ENCODE results near the gene ODAPH. TPM values are rescaled to one million over a fixed set of nuclear protein-coding genes. Genes with fewer than 3 reads are reported as not detected.

Gene ODAPH
- total RNA-seq, 1 experiment from 2014 or later: not detected

- H3K27ac ChIP-seq (ENCODE audit: insufficient read length, low read depth, low read length): no peak overlapping the region
- H3K9me3 ChIP-seq (ENCODE audit: control insufficient read depth, low read depth, low read length): no peaks in the 10 kb centered on the region
- no peak overlapping the region for H3K56ac ChIP-seq (ENCODE audit: insufficient read length, low read depth, low read length)
- no peak overlapping the region for H2BK20ac ChIP-seq (ENCODE audit: low read depth, low read length, poor library complexity, severe bottlenecking)
- no peaks in the 10 kb centered on the region for H3K27me3 ChIP-seq (ENCODE audit: insufficient read depth, low read length)
- no peak overlapping the region for H3K14ac ChIP-seq (ENCODE audit: insufficient read depth, low read length)
- no peak overlapping the region for H3K18ac ChIP-seq (ENCODE audit: insufficient read length, low read depth, low read length)
- H2BK5ac ChIP-seq (ENCODE audit: insufficient read length, low read length): no peak overlapping the region
- no peaks in the 10 kb centered on the region for H3K27me3 Mint-ChIP-seq (ENCODE audit: low read depth)
- DNase-seq: no peak
- no peak overlapping the region for H2BK120ac ChIP-seq (ENCODE audit: low read depth, low read length, poor library complexity, severe bottlenecking)
- H3K4me2 ChIP-seq (ENCODE audit: insufficient read depth, insufficient read length, low read length): no peak overlapping the region
- H3K79me2 ChIP-seq (ENCODE audit: insufficient read depth, low read length): no peaks in the 10 kb centered on the region
- H3K23ac ChIP-seq (ENCODE audit: insufficient read length, low read depth, low read length): no peak overlapping the region
- no CpG with 5 or more reads among the region's 1 CpG for WGBS (ENCODE audit: extremely low coverage, insufficient read length, low lambda C conversion rate)
- no peak overlapping the region for H2AK5ac ChIP-seq (ENCODE audit: insufficient read length, low read length)
- peaks cover 3% of the 10 kb centered on the region for H3K79me1 ChIP-seq (ENCODE audit: insufficient read depth, low read depth, low read length, poor library complexity, severe bottlenecking)
- no peak overlapping the region for H3K27ac Mint-ChIP-seq
- H2BK12ac ChIP-seq (ENCODE audit: insufficient read length, low read depth, low read length): no peak overlapping the region
- no peak overlapping the region for H2AFZ ChIP-seq (ENCODE audit: low read length)
- no peak overlapping the region for H3K4me3 Mint-ChIP-seq
- H4K5ac ChIP-seq (ENCODE audit: insufficient read length, low read depth, low read length): no peak overlapping the region
- no peaks in the 10 kb centered on the region for H3K4me1 Mint-ChIP-seq
- peaks cover 20 to 67% (median 56%) of the 10 kb centered on the region in 3 experiments for H3K36me3 Mint-ChIP-seq (ENCODE audit: insufficient read depth in 1 of 3, low read depth in 3 of 3)
- no peak overlapping the region for H3T11ph ChIP-seq (ENCODE audit: low read length)
- H2BK15ac ChIP-seq (ENCODE audit: low read depth, low read length): no peak overlapping the region
- no peak overlapping the region for H3K9ac ChIP-seq (ENCODE audit: extremely low read depth, insufficient read length, low read length)
- H4K20me1 ChIP-seq (ENCODE audit: control insufficient read depth, insufficient read depth, insufficient read length): no peaks in the 10 kb centered on the region
- H3K9me3 Mint-ChIP-seq: no peaks in the 10 kb centered on the region
- no peak overlapping the region for H4K91ac ChIP-seq (ENCODE audit: insufficient read length, low read depth, low read length)
- no peaks in the 10 kb centered on the region for H3K23me2 ChIP-seq (ENCODE audit: insufficient read length, low read depth, low read length, poor library complexity, severe bottlenecking)
- no peak overlapping the region for H4K8ac ChIP-seq (replicated peaks; ENCODE audit: insufficient read length, low read depth, low read length)
- no peak overlapping the region for H3K4ac ChIP-seq (ENCODE audit: low read depth, low read length)
- no peaks in the 10 kb centered on the region for H3K4me1 ChIP-seq (ENCODE audit: insufficient read depth, low read length)
- TF ChIP-seq, protein P1, sequence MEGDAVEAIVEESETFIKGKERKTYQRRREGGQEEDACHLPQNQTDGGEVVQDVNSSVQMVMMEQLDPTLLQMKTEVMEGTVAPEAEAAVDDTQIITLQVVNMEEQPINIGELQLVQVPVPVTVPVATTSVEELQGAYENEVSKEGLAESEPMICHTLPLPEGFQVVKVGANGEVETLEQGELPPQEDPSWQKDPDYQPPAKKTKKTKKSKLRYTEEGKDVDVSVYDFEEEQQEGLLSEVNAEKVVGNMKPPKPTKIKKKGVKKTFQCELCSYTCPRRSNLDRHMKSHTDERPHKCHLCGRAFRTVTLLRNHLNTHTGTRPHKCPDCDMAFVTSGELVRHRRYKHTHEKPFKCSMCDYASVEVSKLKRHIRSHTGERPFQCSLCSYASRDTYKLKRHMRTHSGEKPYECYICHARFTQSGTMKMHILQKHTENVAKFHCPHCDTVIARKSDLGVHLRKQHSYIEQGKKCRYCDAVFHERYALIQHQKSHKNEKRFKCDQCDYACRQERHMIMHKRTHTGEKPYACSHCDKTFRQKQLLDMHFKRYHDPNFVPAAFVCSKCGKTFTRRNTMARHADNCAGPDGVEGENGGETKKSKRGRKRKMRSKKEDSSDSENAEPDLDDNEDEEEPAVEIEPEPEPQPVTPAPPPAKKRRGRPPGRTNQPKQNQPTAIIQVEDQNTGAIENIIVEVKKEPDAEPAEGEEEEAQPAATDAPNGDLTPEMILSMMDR (conservative IDR thresholded peaks at IDR 0.05): no peak
Observed at GRCh38 chr4:75525910-75526309, 30.0 kb upstream of the ODAPH start.

Measured in H9 (cell line).